ENCODE data around the gene ABCA1. TPM values are rescaled to one million over a fixed set of nuclear protein-coding genes. Genes with fewer than 3 reads are reported as not detected.

Gene ABCA1
- total and polyA plus RNA-seq, 2 of the 13 experiments (the other 11 are each of a cell fraction or from before 2014, with no cell fraction given), result 26.8 to 63.8 TPM

DNA sequence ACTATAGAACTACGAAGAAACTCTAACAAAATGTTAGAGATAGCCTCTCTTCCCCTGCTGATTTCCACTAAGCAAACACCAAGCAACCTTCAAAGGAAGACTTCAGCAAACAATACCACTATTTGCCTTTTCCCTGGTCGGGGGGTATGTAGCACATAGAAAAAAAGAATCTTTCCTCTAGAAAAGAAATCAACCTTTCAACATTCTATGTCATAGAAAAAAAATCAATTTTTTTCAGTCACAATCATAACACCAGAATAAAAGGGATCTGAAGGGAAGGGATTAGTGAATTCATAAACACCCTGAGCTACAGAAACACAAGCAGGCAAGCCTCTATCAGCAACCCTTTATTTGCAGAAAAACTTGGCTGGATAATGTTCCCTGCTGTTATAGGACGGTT lies 15.3 kb downstream of the ABCA1 start:
- CTCF ChIA-PET (ENCODE audit: low intra/inter-chr PET ratio, low total read pairs), result no interaction called here
- POLR2A ChIA-PET, result interaction anchor here (0.6 to 4.8 kb wide), 6 partner anchors 9 to 23 kb away, joined by 3 to 47 read pairs (median 5); partner anchors contain the start of gene ABCA1
- H3K9me3 ChIP-seq (ENCODE audit: low read length), result no peaks in the 10 kb centered on the region
- H3K4me3 ChIP-seq (replicated peaks in 1 of 3; ENCODE audit: insufficient read depth in 1 of 3, low read depth in 2 of 3, low read length in 3 of 3), result peak overlapping the region in 1 of 3 experiments; percentile 22; a peak in 2 of 6 replicates
- H3K9ac ChIP-seq (ENCODE audit: insufficient read depth, low read depth, low read length), result peak overlapping the region; percentile 45
- H3K4me2 ChIP-seq (ENCODE audit: low read depth, low read length), result peak overlapping the region; percentile 60
- H4K20me1 ChIP-seq (ENCODE audit: insufficient read depth, low read length), result peaks cover 3% of the 10 kb centered on the region; the same call in 1 of the 2 replicates
- FAIRE-seq, result peak; percentile 67
- peaks cover 99% of the 10 kb centered on the region for H3K4me1 ChIP-seq (ENCODE audit: insufficient read depth, low read length)
- H3K27ac ChIP-seq (ENCODE audit: extremely low read length, insufficient read depth, low read length), result peak overlapping the region; percentile 76
- no peaks in the 10 kb centered on the region for H3K27me3 ChIP-seq (ENCODE audit: control insufficient read depth in 1 of 2, insufficient read depth in 2 of 2, low read length in 2 of 2)
- intact Hi-C loops (cut with micrococcal nuclease; ENCODE audit: unreplicated experiment) (loop anchor here (5.0 kb wide), 1 partner anchor 50 kb away; no protein-coding TSS in a partner anchor), in situ Hi-C loops (cut with HindIII; ENCODE audit: extremely low pct_ligation_motif_present, low pct_unique_long_range_greater_than_20kb) (no loop called here)
- 0% methylated on average over 3 of the region's 3 CpGs for WGBS (ENCODE audit: low lambda C conversion rate)
- BruUV-seq (replicated peaks), result no TSS peak
- no peak overlapping the region for H2AFZ ChIP-seq (ENCODE audit: low read length)
- H3K36me3 ChIP-seq (replicated peaks in 1 of 2; ENCODE audit: control insufficient read depth in 1 of 2, insufficient read depth in 2 of 2, low read length in 2 of 2), result 0 out of 5 replicates have a peak, but pooled peaks cover 0 to 3% of the 10 kb centered on the region in 2 experiments
- peak; percentile 91 for ATAC-seq
- H3K79me2 ChIP-seq (ENCODE audit: insufficient read depth, low read length), result peaks cover 94% of the 10 kb centered on the region
- DNase-seq (ENCODE audit: low spot score), result peak; percentile 91
- no peak for TF ChIP-seq FOXC1 (CRISPR knock-in tag; IDR thresholded peaks at IDR 0.05; ENCODE audit: borderline replicate concordance)
- peak; percentile 84 for TF ChIP-seq HDAC1 (CRISPR knock-in tag; IDR thresholded peaks at IDR 0.05)
- TF ChIP-seq, protein P1, sequence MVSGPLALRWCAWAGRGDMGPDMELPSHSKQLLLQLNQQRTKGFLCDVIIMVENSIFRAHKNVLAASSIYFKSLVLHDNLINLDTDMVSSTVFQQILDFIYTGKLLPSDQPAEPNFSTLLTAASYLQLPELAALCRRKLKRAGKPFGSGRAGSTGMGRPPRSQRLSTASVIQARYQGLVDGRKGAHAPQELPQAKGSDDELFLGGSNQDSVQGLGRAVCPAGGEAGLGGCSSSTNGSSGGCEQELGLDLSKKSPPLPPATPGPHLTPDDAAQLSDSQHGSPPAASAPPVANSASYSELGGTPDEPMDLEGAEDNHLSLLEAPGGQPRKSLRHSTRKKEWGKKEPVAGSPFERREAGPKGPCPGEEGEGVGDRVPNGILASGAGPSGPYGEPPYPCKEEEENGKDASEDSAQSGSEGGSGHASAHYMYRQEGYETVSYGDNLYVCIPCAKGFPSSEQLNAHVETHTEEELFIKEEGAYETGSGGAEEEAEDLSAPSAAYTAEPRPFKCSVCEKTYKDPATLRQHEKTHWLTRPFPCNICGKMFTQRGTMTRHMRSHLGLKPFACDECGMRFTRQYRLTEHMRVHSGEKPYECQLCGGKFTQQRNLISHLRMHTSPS (CRISPR knock-in tag; IDR thresholded peaks at IDR 0.05; ENCODE audit: low read depth), result no peak
- TF ChIP-seq, protein P2, sequence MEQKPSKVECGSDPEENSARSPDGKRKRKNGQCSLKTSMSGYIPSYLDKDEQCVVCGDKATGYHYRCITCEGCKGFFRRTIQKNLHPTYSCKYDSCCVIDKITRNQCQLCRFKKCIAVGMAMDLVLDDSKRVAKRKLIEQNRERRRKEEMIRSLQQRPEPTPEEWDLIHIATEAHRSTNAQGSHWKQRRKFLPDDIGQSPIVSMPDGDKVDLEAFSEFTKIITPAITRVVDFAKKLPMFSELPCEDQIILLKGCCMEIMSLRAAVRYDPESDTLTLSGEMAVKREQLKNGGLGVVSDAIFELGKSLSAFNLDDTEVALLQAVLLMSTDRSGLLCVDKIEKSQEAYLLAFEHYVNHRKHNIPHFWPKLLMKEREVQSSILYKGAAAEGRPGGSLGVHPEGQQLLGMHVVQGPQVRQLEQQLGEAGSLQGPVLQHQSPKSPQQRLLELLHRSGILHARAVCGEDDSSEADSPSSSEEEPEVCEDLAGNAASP (CRISPR knock-in tag; IDR thresholded peaks at IDR 0.05; ENCODE audit: borderline replicate concordance), result peak; percentile 76
- TF ChIP-seq CREM (IDR thresholded peaks at IDR 0.05), result peak; percentile 88
- TF ChIP-seq CREM (CRISPR knock-in tag; IDR thresholded peaks at IDR 0.05), result no peak
- no peak for TF ChIP-seq PRPF4 (IDR thresholded peaks at IDR 0.05; ENCODE audit: low read depth, low read length, poor library complexity, severe bottlenecking)
- no peak for TF ChIP-seq ZNF235 (CRISPR knock-in tag; IDR thresholded peaks at IDR 0.05; ENCODE audit: borderline replicate concordance)
- no peak for TF ChIP-seq MTF2 (CRISPR knock-in tag; IDR thresholded peaks at IDR 0.05; ENCODE audit: borderline replicate concordance)
- TF ChIP-seq STAG1 (CRISPR knock-in tag; IDR thresholded peaks at IDR 0.05), result peak; percentile 18
- TF ChIP-seq ZNF570 (CRISPR knock-in tag; IDR thresholded peaks at IDR 0.05; ENCODE audit: borderline replicate concordance), result no peak
- TF ChIP-seq, protein P3, sequence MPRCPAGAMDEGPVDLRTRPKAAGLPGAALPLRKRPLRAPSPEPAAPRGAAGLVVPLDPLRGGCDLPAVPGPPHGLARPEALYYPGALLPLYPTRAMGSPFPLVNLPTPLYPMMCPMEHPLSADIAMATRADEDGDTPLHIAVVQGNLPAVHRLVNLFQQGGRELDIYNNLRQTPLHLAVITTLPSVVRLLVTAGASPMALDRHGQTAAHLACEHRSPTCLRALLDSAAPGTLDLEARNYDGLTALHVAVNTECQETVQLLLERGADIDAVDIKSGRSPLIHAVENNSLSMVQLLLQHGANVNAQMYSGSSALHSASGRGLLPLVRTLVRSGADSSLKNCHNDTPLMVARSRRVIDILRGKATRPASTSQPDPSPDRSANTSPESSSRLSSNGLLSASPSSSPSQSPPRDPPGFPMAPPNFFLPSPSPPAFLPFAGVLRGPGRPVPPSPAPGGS (CRISPR knock-in tag; IDR thresholded peaks at IDR 0.05), result no peak
- peak; percentile 29; the same call in 1 of the 2 replicates for TF ChIP-seq ZNF614 (CRISPR knock-in tag; IDR thresholded peaks at IDR 0.05; ENCODE audit: borderline replicate concordance)
- TF ChIP-seq ZZZ3 (CRISPR knock-in tag; IDR thresholded peaks at IDR 0.05; ENCODE audit: borderline replicate concordance), result no peak
- no peak for TF ChIP-seq ZNF557 (CRISPR knock-in tag; IDR thresholded peaks at IDR 0.05)
- TF ChIP-seq, protein P4, sequence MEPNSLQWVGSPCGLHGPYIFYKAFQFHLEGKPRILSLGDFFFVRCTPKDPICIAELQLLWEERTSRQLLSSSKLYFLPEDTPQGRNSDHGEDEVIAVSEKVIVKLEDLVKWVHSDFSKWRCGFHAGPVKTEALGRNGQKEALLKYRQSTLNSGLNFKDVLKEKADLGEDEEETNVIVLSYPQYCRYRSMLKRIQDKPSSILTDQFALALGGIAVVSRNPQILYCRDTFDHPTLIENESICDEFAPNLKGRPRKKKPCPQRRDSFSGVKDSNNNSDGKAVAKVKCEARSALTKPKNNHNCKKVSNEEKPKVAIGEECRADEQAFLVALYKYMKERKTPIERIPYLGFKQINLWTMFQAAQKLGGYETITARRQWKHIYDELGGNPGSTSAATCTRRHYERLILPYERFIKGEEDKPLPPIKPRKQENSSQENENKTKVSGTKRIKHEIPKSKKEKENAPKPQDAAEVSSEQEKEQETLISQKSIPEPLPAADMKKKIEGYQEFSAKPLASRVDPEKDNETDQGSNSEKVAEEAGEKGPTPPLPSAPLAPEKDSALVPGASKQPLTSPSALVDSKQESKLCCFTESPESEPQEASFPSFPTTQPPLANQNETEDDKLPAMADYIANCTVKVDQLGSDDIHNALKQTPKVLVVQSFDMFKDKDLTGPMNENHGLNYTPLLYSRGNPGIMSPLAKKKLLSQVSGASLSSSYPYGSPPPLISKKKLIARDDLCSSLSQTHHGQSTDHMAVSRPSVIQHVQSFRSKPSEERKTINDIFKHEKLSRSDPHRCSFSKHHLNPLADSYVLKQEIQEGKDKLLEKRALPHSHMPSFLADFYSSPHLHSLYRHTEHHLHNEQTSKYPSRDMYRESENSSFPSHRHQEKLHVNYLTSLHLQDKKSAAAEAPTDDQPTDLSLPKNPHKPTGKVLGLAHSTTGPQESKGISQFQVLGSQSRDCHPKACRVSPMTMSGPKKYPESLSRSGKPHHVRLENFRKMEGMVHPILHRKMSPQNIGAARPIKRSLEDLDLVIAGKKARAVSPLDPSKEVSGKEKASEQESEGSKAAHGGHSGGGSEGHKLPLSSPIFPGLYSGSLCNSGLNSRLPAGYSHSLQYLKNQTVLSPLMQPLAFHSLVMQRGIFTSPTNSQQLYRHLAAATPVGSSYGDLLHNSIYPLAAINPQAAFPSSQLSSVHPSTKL (CRISPR knock-in tag; IDR thresholded peaks at IDR 0.05), result peak; percentile 96
